Stimulated activated CD4-positive, alpha-beta T cell treated with anti-CD3 and anti-CD28 coated beads, Interleukin-2, amount 100 ng/mL, for 24 hours (primary cell): Measurements from ENCODE around the gene PCLO.
"Not testable (repeated sequence)": the region's sequence is repeated elsewhere in the genome, so short reads cannot be mapped to it uniquely, and the experiment has no call there.

ENCODE experiments used
- DNase-seq, 2 donors: peaks; one replicate each; pipeline ENCODE4 v3.0.0-alpha.2; 2020

Gene PCLO

GRCh38 chr7:83130623-83131545 lies 31.8 kb downstream of the PCLO start:
- no peak for DNase-seq

- DNase-seq, result no peak
Measured at GRCh38 chr7:83130191-83130590, 32.5 kb downstream of the PCLO start.

DNA sequence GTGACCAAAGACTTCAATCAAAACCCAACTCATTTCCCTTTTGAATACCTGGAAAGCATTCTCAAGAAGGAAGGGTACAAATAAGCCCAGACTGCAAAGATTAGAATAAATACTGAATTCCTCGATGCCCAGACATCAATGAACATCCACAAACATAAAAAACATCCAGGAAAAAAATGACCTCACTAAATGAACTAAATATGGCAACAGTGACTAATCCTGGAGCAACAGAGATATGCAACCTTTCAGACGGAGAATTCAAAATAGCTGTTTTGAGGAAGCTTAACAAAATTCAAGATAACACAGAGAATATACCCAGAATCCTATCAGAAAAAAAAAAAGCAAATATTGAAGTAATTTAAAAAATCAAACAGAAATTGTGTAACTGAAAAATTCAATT lies 43.2 kb downstream of the PCLO start:
- no peak for DNase-seq

DNA sequence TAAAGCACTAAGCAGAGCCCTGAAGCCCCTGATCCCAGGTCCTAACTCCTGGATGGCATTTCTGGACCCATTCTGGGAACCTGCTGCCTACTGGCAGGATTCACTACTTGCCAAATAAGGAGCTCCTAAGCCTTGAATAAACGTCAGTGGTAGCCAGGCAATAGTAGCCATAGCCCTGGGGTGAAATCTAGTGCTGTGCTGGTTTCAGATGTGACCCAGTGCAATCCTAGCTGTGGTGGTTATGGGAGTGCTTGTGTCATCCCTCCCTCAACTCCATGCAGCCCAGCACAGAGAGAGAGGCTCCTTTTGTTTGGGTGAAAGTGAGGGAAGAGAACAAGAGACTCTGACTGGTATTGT lies 43.7 kb downstream of the PCLO start:
- no peak for DNase-seq

GRCh38 chr7:83118347-83119025 lies 44.2 kb downstream of the PCLO start:
- DNase-seq, result no peak

DNA sequence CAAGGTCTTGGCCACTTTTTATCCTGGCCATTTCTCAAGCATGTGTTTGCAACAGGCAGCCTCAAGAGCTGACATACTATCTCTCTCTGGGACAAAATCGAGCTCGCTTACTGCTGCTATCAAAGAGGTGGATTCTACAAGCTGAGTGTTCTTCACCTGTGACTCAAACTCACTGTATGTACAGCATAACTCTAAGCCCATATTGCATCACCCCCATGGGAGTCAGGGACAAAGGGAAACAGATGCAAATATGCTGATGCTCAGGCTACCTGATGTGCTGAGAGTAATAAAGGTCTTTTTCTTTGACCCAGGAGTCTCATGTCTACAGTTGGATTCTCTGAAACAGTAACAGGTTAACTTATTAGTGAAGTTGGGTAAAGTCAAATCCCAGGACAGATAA lies 45.2 kb downstream of the PCLO start:
- no peak for DNase-seq

DNA sequence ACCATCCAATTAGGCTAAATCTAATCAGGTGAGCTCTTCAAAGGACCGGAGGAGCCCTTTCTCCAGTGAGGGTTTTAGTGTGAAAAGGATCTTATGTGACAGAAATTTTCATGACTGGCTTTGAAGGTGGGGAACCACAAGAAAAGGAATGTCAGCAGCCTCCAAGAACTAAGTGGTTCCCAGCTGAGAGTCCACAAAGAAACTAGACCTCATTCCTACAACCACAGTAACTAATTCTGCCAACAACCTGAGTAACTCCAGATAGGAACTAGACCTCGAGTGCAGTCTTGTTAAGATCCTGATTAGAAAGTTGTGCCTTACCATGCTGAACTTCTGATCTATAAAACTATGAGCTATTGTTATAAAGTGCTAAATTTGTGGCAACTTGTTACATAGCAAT lies 51.3 kb downstream of the PCLO start:
- no peak for DNase-seq

- DNase-seq, result no peak
Measured at GRCh38 chr7:83109352-83109751, 53.3 kb downstream of the PCLO start.

DNA sequence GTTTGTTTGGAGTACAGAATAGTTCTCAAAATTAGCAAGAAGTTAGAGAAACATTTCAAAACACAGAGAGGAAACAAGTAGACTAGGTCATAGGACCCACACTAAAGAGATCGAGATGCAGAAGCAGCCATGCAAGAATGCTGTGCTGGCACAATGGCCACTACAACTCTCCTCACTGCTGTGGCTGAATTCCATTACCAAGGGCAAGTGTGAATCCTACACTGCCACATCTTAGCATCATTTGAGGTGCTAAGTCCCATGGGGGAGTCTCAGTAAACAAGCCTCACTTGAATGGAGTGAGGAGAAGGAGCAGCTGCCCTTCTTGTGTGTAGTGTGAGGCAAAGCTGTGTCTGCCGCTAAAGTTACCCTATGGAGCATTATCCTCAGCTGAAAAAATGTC lies 56.7 kb downstream of the PCLO start:
- DNase-seq, result no peak

DNA sequence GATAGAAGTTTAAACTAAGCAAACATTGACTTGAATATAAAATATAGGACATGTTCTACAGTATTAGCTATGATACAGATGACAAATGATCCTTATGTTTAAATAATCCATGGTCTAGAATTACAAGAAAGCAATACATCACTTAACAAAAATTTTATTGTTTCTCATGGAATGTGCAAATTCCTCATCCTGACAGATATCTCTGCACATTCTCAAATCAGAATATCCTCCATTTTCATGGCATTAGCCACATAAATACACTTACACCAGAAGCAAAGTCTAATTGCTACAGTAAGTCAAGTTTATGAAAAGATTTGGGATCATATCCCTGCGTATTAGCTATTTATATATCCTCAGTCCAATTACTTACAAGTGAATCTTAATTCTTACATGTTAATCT lies 57.6 kb downstream of the PCLO start:
- no peak for DNase-seq

- no peak for DNase-seq
Measured at GRCh38 chr7:83101530-83101929, 61.2 kb downstream of the PCLO start.

GRCh38 chr7:83096065-83096580 lies 66.6 kb downstream of the PCLO start:
- no peak for DNase-seq

GRCh38 chr7:83085299-83085698 lies 77.4 kb downstream of the PCLO start:
- DNase-seq, result no peak

GRCh38 chr7:83079879-83080278 lies 82.8 kb downstream of the PCLO start:
- DNase-seq, result not testable (repeated sequence)

GRCh38 chr7:83077328-83077727 lies 85.4 kb downstream of the PCLO start:
- DNase-seq, result no peak

DNA sequence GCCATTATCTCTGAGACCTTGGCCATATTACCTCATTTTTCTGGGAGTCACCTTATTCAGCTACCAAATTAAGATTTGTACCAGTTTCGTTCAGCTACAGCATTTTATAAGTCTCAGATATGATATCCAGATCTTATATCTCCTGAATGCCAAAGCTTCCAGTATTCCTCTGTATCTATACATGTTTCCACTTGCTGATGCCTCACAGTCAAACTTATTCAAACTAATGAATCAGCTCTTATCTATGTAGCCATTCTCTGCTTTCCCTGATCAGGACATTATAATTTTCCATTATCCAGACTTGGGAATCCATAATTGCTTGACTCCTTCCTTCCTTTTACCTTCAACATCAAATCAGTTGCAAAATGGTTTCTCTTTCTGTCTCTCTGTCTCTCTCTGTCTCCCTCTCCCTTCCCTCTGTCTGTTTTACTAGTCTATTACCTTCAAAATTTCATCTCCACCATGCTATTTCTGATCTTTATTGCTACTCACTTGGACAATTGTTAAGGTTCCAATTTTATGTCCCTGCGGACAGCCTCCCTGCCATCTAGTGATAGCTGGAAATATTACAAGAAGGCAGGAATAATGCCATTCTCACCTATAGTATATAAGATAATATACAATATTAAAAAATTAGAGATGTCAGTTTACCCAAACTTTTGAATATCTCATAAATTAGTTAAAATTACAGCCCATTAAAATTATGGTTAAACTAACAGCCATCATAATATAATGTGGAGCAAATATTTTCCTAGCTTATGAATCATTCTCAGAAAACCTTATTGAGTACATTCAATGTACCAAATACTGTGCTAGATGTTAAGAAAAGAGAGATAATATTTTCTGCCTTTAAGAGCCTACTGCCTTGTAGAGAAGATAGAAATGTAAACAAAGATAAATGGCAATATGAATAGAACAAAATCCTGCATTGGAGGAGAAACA lies 89.8 kb downstream of the PCLO start:
- no peak for DNase-seq

DNA sequence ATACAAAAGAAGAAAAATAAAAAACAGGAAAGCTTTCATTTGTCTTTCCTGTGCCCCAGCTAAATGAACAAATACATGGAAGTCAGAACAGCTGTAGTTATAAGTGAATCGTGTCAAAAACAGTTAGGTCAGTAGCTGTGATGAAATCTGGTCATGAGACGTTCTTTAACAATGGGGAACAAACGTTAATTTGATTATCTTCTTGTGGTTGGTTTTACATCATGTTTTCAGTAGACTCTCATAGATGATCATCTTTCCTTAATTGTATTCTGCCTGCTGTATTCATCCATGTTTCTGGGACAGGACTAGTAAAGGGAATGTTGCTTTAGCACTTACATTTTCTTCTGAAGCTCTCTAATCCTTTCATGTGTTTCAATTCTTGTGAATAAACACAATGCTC lies 97.0 kb downstream of the PCLO start:
- DNase-seq, result no peak

GRCh38 chr7:83060218-83060617 lies 102.5 kb downstream of the PCLO start:
- DNase-seq, result no peak

DNA sequence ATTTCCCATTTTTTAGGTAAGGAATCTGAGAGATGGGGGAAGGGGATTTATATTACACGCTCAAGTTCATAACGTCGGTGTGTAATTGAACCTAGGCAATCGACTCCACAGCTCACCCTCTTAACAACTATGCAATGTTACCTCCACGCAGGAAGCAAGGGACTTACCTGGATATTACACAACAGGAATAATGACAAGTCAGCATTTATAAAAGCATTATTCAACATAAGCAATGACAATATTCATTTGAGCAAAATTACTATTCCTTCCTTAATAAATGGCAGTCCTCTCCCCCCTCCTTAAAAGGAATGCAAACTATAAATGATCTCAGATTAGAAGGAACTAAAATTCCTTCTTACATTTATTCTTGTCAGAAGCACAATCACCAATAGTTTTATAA lies 104.0 kb downstream of the PCLO start:
- no peak for DNase-seq

GRCh38 chr7:83055197-83055596 lies 107.5 kb downstream of the PCLO start:
- no peak for DNase-seq

- no peak for DNase-seq
Measured at GRCh38 chr7:83054472-83054871, 108.2 kb downstream of the PCLO start.

DNA sequence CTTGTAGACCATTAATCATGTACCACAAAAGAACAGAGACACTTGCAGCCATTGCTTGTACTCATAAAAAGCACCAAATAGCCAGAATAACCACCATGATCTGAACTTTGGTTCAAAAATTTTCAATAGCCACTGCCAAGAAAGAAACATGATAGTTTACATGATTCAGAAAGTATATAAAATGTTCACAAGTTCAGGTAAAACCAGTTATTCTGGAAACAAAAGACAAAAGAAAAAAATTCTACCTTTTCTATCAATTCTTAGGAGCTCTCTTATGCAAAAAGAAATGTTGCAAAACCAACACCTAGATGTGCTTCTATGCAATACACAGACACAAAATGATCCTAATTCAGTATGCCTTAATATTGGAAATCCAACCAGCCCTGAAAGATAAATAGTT lies 108.7 kb downstream of the PCLO start:
- no peak for DNase-seq

DNA sequence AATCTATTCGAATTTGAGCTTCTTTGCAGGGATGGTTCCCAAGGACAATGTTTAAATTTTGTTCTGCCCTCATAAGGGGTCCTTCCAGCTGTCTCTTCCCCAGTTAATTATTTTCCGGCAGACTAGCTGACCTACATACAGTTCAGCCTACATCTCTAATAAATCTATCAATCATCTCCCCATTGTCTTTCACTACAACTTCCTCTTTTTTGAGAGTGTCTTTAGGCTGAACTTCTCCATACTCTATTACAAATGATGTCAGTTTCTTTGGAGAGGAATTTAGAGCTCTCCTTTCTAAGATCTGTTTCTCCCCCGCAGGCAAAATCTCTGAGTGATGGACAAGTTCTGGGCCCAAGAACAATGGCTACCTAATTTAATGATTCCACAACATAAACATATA lies 122.2 kb downstream of the PCLO start:
- no peak for DNase-seq
